ENCODE data around the gene TJP3. TPM values are rescaled to one million over a fixed set of nuclear protein-coding genes. Genes with fewer than 3 reads are reported as not detected.

Gene TJP3
- total and polyA plus RNA-seq, 10 of the 15 experiments (the other 5 are each of a cell fraction or from before 2014, with no cell fraction given), result 0.04 to 1.2 (median 0.29) TPM; not detected in 6

- intact Hi-C loops (cut with micrococcal nuclease; ENCODE audit: unreplicated experiment) (no loop called here), in situ Hi-C loops (cut with MboI) (no loop called here)
- no peak for ATAC-seq
- H3K79me2 ChIP-seq (ENCODE audit: control insufficient read depth, insufficient read depth, low read length), result no peaks in the 10 kb centered on the region
- no peak for TF ChIP-seq BACH1 (IDR thresholded peaks at IDR 0.05; ENCODE audit: borderline replicate concordance)
- TF ChIP-seq BRCA1 (IDR thresholded peaks at IDR 0.05; ENCODE audit: low read depth, low read length), result no peak
- TF ChIP-seq SREBF1 (IDR thresholded peaks at IDR 0.05; ENCODE audit: low read length), result no peak
- TF ChIP-seq FOXM1 (IDR thresholded peaks at IDR 0.05; ENCODE audit: low read depth, low read length), result no peak
- TF ChIP-seq NFXL1 (IDR thresholded peaks at IDR 0.05; ENCODE audit: borderline replicate concordance), result no peak
- TF ChIP-seq PAX8 (IDR thresholded peaks at IDR 0.05), result no peak
- no peak for TF ChIP-seq JUNB (IDR thresholded peaks at IDR 0.05)
- no peak for TF ChIP-seq BHLHE40 (IDR thresholded peaks at IDR 0.05; ENCODE audit: borderline replicate concordance in 1 of 2, low read depth in 2 of 2, low read length in 1 of 2)
- TF ChIP-seq, protein P1, sequence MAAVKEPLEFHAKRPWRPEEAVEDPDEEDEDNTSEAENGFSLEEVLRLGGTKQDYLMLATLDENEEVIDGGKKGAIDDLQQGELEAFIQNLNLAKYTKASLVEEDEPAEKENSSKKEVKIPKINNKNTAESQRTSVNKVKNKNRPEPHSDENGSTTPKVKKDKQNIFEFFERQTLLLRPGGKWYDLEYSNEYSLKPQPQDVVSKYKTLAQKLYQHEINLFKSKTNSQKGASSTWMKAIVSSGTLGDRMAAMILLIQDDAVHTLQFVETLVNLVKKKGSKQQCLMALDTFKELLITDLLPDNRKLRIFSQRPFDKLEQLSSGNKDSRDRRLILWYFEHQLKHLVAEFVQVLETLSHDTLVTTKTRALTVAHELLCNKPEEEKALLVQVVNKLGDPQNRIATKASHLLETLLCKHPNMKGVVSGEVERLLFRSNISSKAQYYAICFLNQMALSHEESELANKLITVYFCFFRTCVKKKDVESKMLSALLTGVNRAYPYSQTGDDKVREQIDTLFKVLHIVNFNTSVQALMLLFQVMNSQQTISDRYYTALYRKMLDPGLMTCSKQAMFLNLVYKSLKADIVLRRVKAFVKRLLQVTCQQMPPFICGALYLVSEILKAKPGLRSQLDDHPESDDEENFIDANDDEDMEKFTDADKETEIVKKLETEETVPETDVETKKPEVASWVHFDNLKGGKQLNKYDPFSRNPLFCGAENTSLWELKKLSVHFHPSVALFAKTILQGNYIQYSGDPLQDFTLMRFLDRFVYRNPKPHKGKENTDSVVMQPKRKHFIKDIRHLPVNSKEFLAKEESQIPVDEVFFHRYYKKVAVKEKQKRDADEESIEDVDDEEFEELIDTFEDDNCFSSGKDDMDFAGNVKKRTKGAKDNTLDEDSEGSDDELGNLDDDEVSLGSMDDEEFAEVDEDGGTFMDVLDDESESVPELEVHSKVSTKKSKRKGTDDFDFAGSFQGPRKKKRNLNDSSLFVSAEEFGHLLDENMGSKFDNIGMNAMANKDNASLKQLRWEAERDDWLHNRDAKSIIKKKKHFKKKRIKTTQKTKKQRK (IDR thresholded peaks at IDR 0.05; ENCODE audit: low read depth, low read length), result no peak
- no peak for TF ChIP-seq MEF2A (IDR thresholded peaks at IDR 0.05; ENCODE audit: insufficient read depth, low read depth, low read length)
- TF ChIP-seq NBN (IDR thresholded peaks at IDR 0.05), result no peak
- TF ChIP-seq NFYA (IDR thresholded peaks at IDR 0.05; ENCODE audit: borderline replicate concordance, low read depth, low read length), result no peak
- H3K4me1 ChIP-seq (ENCODE audit: control insufficient read depth, insufficient read depth, low read length), result no peaks in the 10 kb centered on the region
- RAD21 ChIA-PET (ENCODE audit: unreplicated experiment), result no interaction called here
- no peak overlapping the region for H3K4me3 ChIP-seq
- WGBS (ENCODE audit: insufficient coverage, insufficient replicate concordance, low lambda C conversion rate, missing lambda C conversion rate), result 8% methylated on average over 21 of the region's 25 CpGs
- POLR2A ChIA-PET, result no interaction called here
- no peak overlapping the region for H3K27ac ChIP-seq (ENCODE audit: control insufficient read depth, insufficient read depth)
- no peaks in the 10 kb centered on the region; a peak in 1 of 4 replicates for H3K27me3 ChIP-seq (replicated peaks in 1 of 2; ENCODE audit: control insufficient read depth in 2 of 2, insufficient read depth in 2 of 2, low read length in 1 of 2)
- no peak for FAIRE-seq
- H3K9ac ChIP-seq (ENCODE audit: control insufficient read depth, insufficient read depth, low read length), result no peak overlapping the region
- no peak overlapping the region; the same call in 1 of the 2 replicates for H3K4me2 ChIP-seq (ENCODE audit: control insufficient read depth, insufficient read depth)
- SMC1A ChIA-PET (ENCODE audit: uncharacterized antibody, unreplicated experiment), result no interaction called here
- H3K9me3 ChIP-seq (replicated peaks; ENCODE audit: control insufficient read depth, insufficient read depth, low read length), result no peaks in the 10 kb centered on the region; the same call in 2 of the 3 replicates
- DNase-seq (ENCODE audit: low read depth, low spot score), result no peak
- no TSS peak for BruUV-seq (replicated peaks)
- H3K36me3 ChIP-seq (ENCODE audit: control insufficient read depth in 2 of 2, insufficient read depth in 2 of 2, low read length in 1 of 2), result no peaks in the 10 kb centered on the region; a peak in 1 of 4 replicates
- H2AFZ ChIP-seq (ENCODE audit: control insufficient read depth, low read depth, low read length), result no peak overlapping the region
- CTCF ChIA-PET, result no interaction called here
- H4K20me1 ChIP-seq (ENCODE audit: control insufficient read depth, insufficient read depth), result no peaks in the 10 kb centered on the region
Observed at GRCh38 chr19:3784607-3785450, 76.6 kb downstream of the TJP3 start.

Data from GM12878 (cell line).